Retinal pigment epithelial cell (primary cell): Measurements from ENCODE around the gene STOML2.
A peak's percentile ranks its signal among the peaks of the same experiment; 100 is the strongest.

Source experiments
- DNase-seq: peaks from one replicate; pipeline ENCODE4 v3.0.0-alpha.2; 2010; ENCODE audit warnings: low read depth
- H3K4me3 ChIP-seq: 2 replicates; pipeline ENCODE4 v1.5.1; 2011; ENCODE audit warnings: mild to moderate bottlenecking, low read length, control low read depth, moderate library complexity
- CTCF ChIP-seq: conservative IDR thresholded peaks from 2 replicates; pipeline ENCODE4 v1.5.1; 2011; ENCODE audit warnings: low read depth, low read length, control low read depth, inconsistent platforms

The STOML2 gene

GRCh38 chr9:35105571-35106342 is 2.8 kb upstream of the STOML2 start:
- DNase-seq, result no peak
- no peak overlapping the region for H3K4me3 ChIP-seq
- TF ChIP-seq CTCF, result no peak

DNA sequence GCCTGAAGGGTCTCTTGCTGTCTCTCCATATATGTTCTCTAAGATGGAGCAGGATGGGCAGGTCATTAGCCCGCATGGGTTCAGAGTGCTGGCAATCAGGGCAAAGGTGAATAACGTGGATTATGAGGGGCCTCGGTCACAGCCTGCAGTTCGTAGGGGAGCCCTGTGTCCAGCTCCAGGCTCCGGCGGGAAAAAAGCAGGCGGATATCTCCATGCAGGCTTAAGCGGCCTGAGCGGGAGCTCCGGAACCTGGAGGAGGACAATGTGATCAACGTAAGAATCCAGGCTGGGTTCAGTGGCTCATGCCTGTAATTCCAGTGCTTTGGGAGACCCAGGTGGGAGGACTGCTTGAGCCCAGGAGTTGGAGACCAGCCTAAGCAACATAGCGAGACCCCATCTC is 2.2 kb upstream of the STOML2 start:
- no peak for TF ChIP-seq CTCF
- no peak overlapping the region for H3K4me3 ChIP-seq
- DNase-seq, result no peak

DNA sequence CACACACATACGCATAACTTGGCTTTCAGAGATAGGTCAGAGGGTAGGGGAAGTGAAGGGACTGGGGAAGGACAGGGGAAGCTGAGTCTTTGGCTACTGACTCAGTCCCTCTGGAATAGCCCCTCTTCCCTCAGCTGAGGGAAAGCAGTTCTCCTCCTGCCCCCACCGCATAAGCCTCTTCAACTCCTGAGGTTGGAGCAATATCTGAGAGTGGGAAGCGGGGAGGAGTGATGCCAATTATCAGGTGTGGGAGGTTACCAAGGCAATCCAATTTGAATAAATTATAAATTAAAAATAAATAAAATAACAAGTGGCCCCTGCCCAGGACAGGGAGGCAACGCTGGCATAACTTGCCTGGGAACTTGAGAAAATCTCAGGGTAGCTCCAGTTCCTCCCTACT is 1.7 kb upstream of the STOML2 start:
- TF ChIP-seq CTCF, result no peak
- DNase-seq, result no peak
- no peak overlapping the region for H3K4me3 ChIP-seq

- H3K4me3 ChIP-seq, result peak overlapping the region; percentile 92
These were observed 795 bp upstream of the STOML2 start for GRCh38 chr9:35103660-35104191.

GRCh38 chr9:35102465-35102768 is 514 bp downstream of the STOML2 start:
- peak overlapping the region; percentile 92 for H3K4me3 ChIP-seq
- no peak for DNase-seq
- no peak for TF ChIP-seq CTCF

More at GRCh38 chr9:35103660-35104191, 795 bp upstream of the STOML2 start:
- TF ChIP-seq CTCF, result no peak
- no peak for DNase-seq

DNA sequence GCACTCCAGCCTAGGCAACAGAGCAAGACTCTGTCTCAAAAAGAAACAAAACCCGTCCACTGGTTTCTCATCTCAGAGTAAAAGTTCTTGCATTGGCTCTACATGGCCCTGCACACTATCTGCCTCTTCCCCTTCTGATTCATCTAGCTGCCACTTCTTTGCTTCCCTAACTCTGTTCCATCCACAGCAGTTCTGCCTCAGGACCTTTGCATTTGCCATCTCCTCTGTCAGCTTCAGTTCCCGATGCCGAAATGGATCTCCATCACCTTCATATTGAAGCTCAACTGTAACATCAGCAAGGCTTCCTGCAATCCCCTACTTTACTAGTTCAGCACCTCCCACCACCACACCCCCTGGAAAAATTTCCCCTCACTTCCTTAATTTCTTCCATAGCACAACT is 5.4 kb downstream of the STOML2 start:
- no peak overlapping the region for H3K4me3 ChIP-seq
- TF ChIP-seq CTCF, result no peak
- no peak for DNase-seq

GRCh38 chr9:35096035-35096849 is 6.7 kb downstream of the STOML2 start, which contains the start of gene PIGO:
Gene PIGO, minus strand, starts transcription at chr9:35096591. Its CDS starts 1,026 bp downstream, at chr9:35095565.
- DNase-seq, result no peak
- H3K4me3 ChIP-seq, result peak within 1 kb of the TSS; percentile 96
- peak; percentile 85 for TF ChIP-seq CTCF
